Ovary (tissue), 9 donors: ENCODE results near the gene AKAP7. TPM values are rescaled to one million over a fixed set of nuclear protein-coding genes. Genes with fewer than 3 reads are reported as not detected.

Experiments used
- DNase-seq, 5 donors: peaks; one replicate each; pipeline ENCODE4 v3.0.0-alpha.2; 2019 to 2020
- H3K27ac ChIP-seq, 2 donors: fragments of 200-600 bp; one replicate each; pipeline versions ENCODE4 v1.5.1 to v1.8.0; 2019 to 2022
- H3K27me3 ChIP-seq: fragments of 200-600 bp; one replicate; pipeline ENCODE4 v1.8.0; 2022
- H3K36me3 ChIP-seq: fragments of 200-600 bp; sonication (generic); one replicate; pipeline ENCODE4 v1.5.1; 2019
- H3K4me1 ChIP-seq: one replicate; pipeline ENCODE4 v1.8.1; 2013; ENCODE audit warnings: mild to moderate bottlenecking, moderate library complexity; ENCODE audit not compliant: insufficient read depth
- H3K4me3 ChIP-seq: fragments of 200-600 bp; sonication (generic); one replicate; pipeline ENCODE4 v1.5.1; 2017
- H3K9me3 ChIP-seq, 2 donors: fragments of 200-600 bp in 1 of 2; sonication (generic) in 1 of 2; one replicate each; pipeline versions ENCODE4 v1.5.1 to v1.8.1; 2013 to 2019; ENCODE audit warnings: mild to moderate bottlenecking in 1 of 2, moderate library complexity in 1 of 2
- CTCF ChIP-seq, 3 donors: fragments of 450-650 bp in 2 of 3; fragments of 200-600 bp in 1 of 3; IDR thresholded peaks; one replicate each; pipeline versions ENCODE4 v1.5.1 to v1.8.0; 2016 to 2022; ENCODE audit warnings: antibody characterized with exemption in 3 of 3, mild to moderate bottlenecking in 1 of 3
- EP300 ChIP-seq: sonication (generic); formaldehyde crosslinking; IDR thresholded peaks from one replicate; pipeline ENCODE4 v1.6.1; 2017; ENCODE audit warnings: antibody characterized with exemption
- POLR2A ChIP-seq: fragments of 450-650 bp; IDR thresholded peaks from one replicate; pipeline ENCODE4 v1.6.1; 2017; ENCODE audit warnings: antibody characterized with exemption, mild to moderate bottlenecking, moderate library complexity
- WGBS, 3 donors: extraction: QIAGEN DNeasy Blood & Tissue Kit in 1 of 3; methylation state at CpG; one replicate each; pipeline versions ENCODE4 v1.1.5 to v1.1.7; 2013 to 2017; 5-methylcytosine and 5-hydroxymethylcytosine counted together
- intact Hi-C, 4 donors: fragments of 100-400 bp; cut with DNase I; formaldehyde crosslinking; loops; one replicate each; pipeline versions ENCODE4 v1.11.0 to v1.15.1; 2022 to 2023
- polyA plus RNA-seq, 2 donors: library from polyadenylated mRNA; stranded (reverse); fragments of 200-250 nt in 1 of 2; fragments of 350-450 nt in 1 of 2; fragmentation: Illumina TruSeq in 1 of 2; extraction: RNeasy Lipid Tissue Mini Kit (QIAGEN cat#74804) in 1 of 2; gene quantifications; one replicate each; pipeline ENCODE4 v1.2.3, GENCODE V29; 2013 to 2014
- total RNA-seq, 7 donors: library from RNA; depleted of rRNA in 2 of 7; stranded (reverse); fragments of >200 nt in 2 of 7; fragmentation: NEBNext Ultra II Directional in 3 of 7; extraction: Animal tissue kit (Norgen Biotek cat#: 25700) in 3 of 7; gene quantifications; one replicate each; pipeline versions ENCODE4 v1.1.0 to v1.2.4, GENCODE V29; 2016 to 2023
- donor health status: DM: no; HTN: no; CAD: no; lungs with moderate emphysema.
- donor health status: DM: no; HTN: no; CAD: no.
- donor health status: Bipolar disorder and iron deficiency.
- donor health status: DM: yes; HTN: yes; CAD: no.
- donor health status: DM: no; HTN: no; CAD: no.
- donor health status: DM: yes; HTN: yes; CAD: no.

Gene AKAP7
- total and polyA plus RNA-seq, 9 donors = 8.4 to 38.5 (median 31.1) TPM

- intact Hi-C loops = no loop called here
- TF ChIP-seq CTCF (IDR thresholded peaks at IDR 0.05) (no peak), EP300 (no peak), POLR2A (no peak)
- DNase-seq = no peak
- Histone ChIP-seq H3K4me1 (no peaks in the 10 kb centered on the region), H3K27ac (no peak overlapping the region), H3K9me3 (no peaks in the 10 kb centered on the region), H3K4me3 (no peak overlapping the region), H3K36me3 (no peaks in the 10 kb centered on the region), H3K27me3 (no peaks in the 10 kb centered on the region)
- 46 to 54% (median 47%) methylated on average over 5 of the region's 5 CpGs for WGBS, 3 donors
Observed at GRCh38 chr6:131101911-131102680, 33.2 kb upstream of the AKAP7 start.

- intact Hi-C loops = no loop called here
- no peak for TF ChIP-seq CTCF (IDR thresholded peaks at IDR 0.05)
- no peak for TF ChIP-seq EP300
- no peak for TF ChIP-seq POLR2A
- WGBS, 3 donors = 87 to 89% (median 88%) methylated on average over 4 of the region's 4 CpGs
Observed at GRCh38 chr6:131103296-131103695, 32.0 kb upstream of the AKAP7 start.

GRCh38 chr6:131103901-131104300, 31.4 kb upstream of the AKAP7 start:
- H3K27me3 ChIP-seq = no peaks in the 10 kb centered on the region
- 98 to 100% (median 100%) methylated on average over 1 of the region's 1 CpG for WGBS, 3 donors
- no peak for DNase-seq
- no peaks in the 10 kb centered on the region for H3K36me3 ChIP-seq
- H3K27ac ChIP-seq = no peak overlapping the region
- intact Hi-C loops = no loop called here
- no peak overlapping the region for H3K4me3 ChIP-seq
- H3K9me3 ChIP-seq = no peaks in the 10 kb centered on the region
- TF ChIP-seq CTCF (IDR thresholded peaks at IDR 0.05) = no peak
- no peak for TF ChIP-seq POLR2A
- TF ChIP-seq EP300 = no peak
- no peaks in the 10 kb centered on the region for H3K4me1 ChIP-seq

More at GRCh38 chr6:131103296-131103695, 32.0 kb upstream of the AKAP7 start:
- no peak overlapping the region for H3K27ac ChIP-seq
- H3K4me3 ChIP-seq = no peak overlapping the region
- no peaks in the 10 kb centered on the region for H3K36me3 ChIP-seq
- no peak for DNase-seq
- no peaks in the 10 kb centered on the region for H3K9me3 ChIP-seq
- H3K4me1 ChIP-seq = no peaks in the 10 kb centered on the region
- no peaks in the 10 kb centered on the region for H3K27me3 ChIP-seq

GRCh38 chr6:131107151-131107550, 28.1 kb upstream of the AKAP7 start:
- Histone ChIP-seq H3K27ac (no peak overlapping the region), H3K4me1 (no peaks in the 10 kb centered on the region), H3K27me3 (no peaks in the 10 kb centered on the region), H3K4me3 (no peak overlapping the region), H3K36me3 (no peaks in the 10 kb centered on the region), H3K9me3 (no peaks in the 10 kb centered on the region)
- no peak for DNase-seq
- WGBS, 3 donors = 3 to 21% (median 12%) methylated on average over 1 of the region's 1 CpG
- intact Hi-C loops = no loop called here
- TF ChIP-seq EP300 (no peak), CTCF (IDR thresholded peaks at IDR 0.05) (no peak), POLR2A (no peak)
